Measurements from ENCODE around the gene RECQL5. TPM values are rescaled to one million over a fixed set of nuclear protein-coding genes. Genes with fewer than 3 reads are reported as not detected.
"Not testable (repeated sequence)": the region's sequence is repeated elsewhere in the genome, so short reads cannot be mapped to it uniquely, and the experiment has no call there.

RECQL5 gene
- total RNA-seq, 5 donors from 2014 or later (not counting 1 experiment from before 2014, with no cell fraction given): 38.0 to 75.0 (median 61.9) TPM

- not testable (repeated sequence) for H3K36me3 ChIP-seq (ENCODE audit: control insufficient read depth in 2 of 2, extremely low read depth in 1 of 2, insufficient read depth in 1 of 2, low read length in 1 of 2); H3K4me1 ChIP-seq (ENCODE audit: control insufficient read depth in 1 of 2, extremely low read depth in 1 of 2, insufficient read depth in 2 of 2, low read length in 2 of 2); H3K27ac ChIP-seq (ENCODE audit: low read length); H3K9me3 Mint-ChIP-seq; H3K36me3 Mint-ChIP-seq; H3K9me3 ChIP-seq; H3K27me3 ChIP-seq (replicated peaks in 1 of 2; ENCODE audit: control insufficient read depth in 2 of 2, extremely low read depth in 1 of 2, insufficient read depth in 2 of 2, low read length in 1 of 2); H3K27me3 Mint-ChIP-seq
- ChIA-PET CTCF (interaction anchor here (0.5 to 1.3 kb wide), 2 partner anchors 9 to 1220 kb away, joined by 4 to 5 read pairs; no protein-coding TSS in a partner anchor), POLR2A (interaction anchor here (0.6 kb wide), 2 partner anchors 56 to 94 kb away, joined by 3 to 5 read pairs; partner anchors contain the start of gene LLGL2 (in 1 of the 2))
- Mint-ChIP-seq H3K4me1 (peaks cover 7 to 11% (median 10%) of the 10 kb centered on the region in 3 donors), H3K4me3 (peak overlapping the region; percentile 80 to 87 (median 81)), H3K27ac (peak overlapping the region; percentile 61 to 90)
- peak; percentile 61 to 72 (median 69) for ATAC-seq (replicated peaks in 1 of 4)
- WGBS (ENCODE audit: insufficient coverage): 35% methylated on average over 22 of the region's 23 CpGs
- H3K4me3 ChIP-seq (ENCODE audit: control insufficient read depth in 1 of 2, extremely low read depth in 1 of 2, low read length in 1 of 2): peak overlapping the region in 1 of 2 donors; percentile 39
- peak in 33 of 35 experiments; percentile 15 to 63 (median 48) for DNase-seq
Observed at GRCh38 chr17:75581121-75581725, 85.7 kb downstream of the RECQL5 start.

Other genes with a start within 250 kb of the RECQL5 start
- 100 to 1,000 TPM in 3 of 5 donors, 10 to 100 TPM in 2; 78.5 to 125 (median 105) TPM for gene TMEM94, start 210.5 kb downstream of the RECQL5 start, total RNA-seq
- under 1 TPM; 0.28 to 0.88 (median 0.85) TPM for gene CASKIN2, start 151.6 kb downstream of the RECQL5 start, total RNA-seq
- 10 to 100 TPM; 54.9 to 94.7 (median 67.6) TPM for gene TSEN54, start 150.6 kb downstream of the RECQL5 start, total RNA-seq
- gene LLGL2, start 141.5 kb downstream of the RECQL5 start, total RNA-seq: 10 to 100 TPM; 31.2 to 75.7 (median 53.4) TPM
- gene MYO15B, start 79.4 kb downstream of the RECQL5 start, total RNA-seq: 100 to 1,000 TPM; 171 to 382 (median 273) TPM
- gene SMIM5, start 33.7 kb downstream of the RECQL5 start, total RNA-seq: 1 to 10 TPM in 2 of 5 donors, under 1 TPM in 3; 0.35 to 2.2 (median 0.82) TPM
- gene SAP30BP, start 184 bp upstream of the RECQL5 start, total RNA-seq: 100 to 1,000 TPM; 124 to 191 (median 128) TPM
- gene ITGB4, start 54.3 kb upstream of the RECQL5 start, total RNA-seq: 1 to 10 TPM in 4 of 5 donors, under 1 TPM in 1; 0.68 to 1.6 (median 1.5) TPM
- 10 to 100 TPM in 4 of 5 donors, 1 to 10 TPM in 1; 8.4 to 35.7 (median 26.7) TPM for gene GALK1, start 98.0 kb upstream of the RECQL5 start, total RNA-seq
- 10 to 100 TPM; 37.1 to 50.3 (median 39.2) TPM for gene UNK, start 117.7 kb upstream of the RECQL5 start, total RNA-seq
- 100 to 1,000 TPM; 148 to 191 (median 180) TPM for gene UNC13D, start 177.2 kb upstream of the RECQL5 start, total RNA-seq
- 100 to 1,000 TPM in 3 of 5 donors, 10 to 100 TPM in 2; 91.4 to 158 (median 138) TPM for gene WBP2, start 188.2 kb upstream of the RECQL5 start, total RNA-seq
- 10 to 100 TPM in 3 of 5 donors, 1 to 10 TPM in 2; 2.6 to 24.6 (median 18.3) TPM for gene TRIM47, start 211.4 kb upstream of the RECQL5 start, total RNA-seq
- gene TRIM65, start 229.8 kb upstream of the RECQL5 start, total RNA-seq: 10 to 100 TPM; 22.1 to 52.2 (median 45.9) TPM
- gene MRPL38, start 237.7 kb upstream of the RECQL5 start, total RNA-seq: 100 to 1,000 TPM; 116 to 170 (median 144) TPM